Central memory CD8-positive, alpha-beta T cell (primary cell): ENCODE data around the gene FECH.

Experiments used
- ATAC-seq: fragments of 150-1000 bp; cut with Tn5 transposase; replicated peaks from 2 replicates; pipeline ENCODE4 v1.10.0; 2022; ENCODE audit warnings: mild to moderate bottlenecking, moderate FRiP score, moderate number of reproducible peaks; ENCODE audit not compliant: poor library complexity, severe bottlenecking; ENCODE audit errors: extremely low read depth
- DNase-seq, 2 donors: peaks; one replicate each; pipeline ENCODE4 v3.0.0; 2021; ENCODE audit warnings: low spot score in 2 of 2
- H3K27ac Mint-ChIP-seq: one replicate; pipeline ENCODE4 v1.8.0; 2022; ENCODE audit warnings: low read depth, mild to moderate bottlenecking, moderate library complexity, mixed read lengths
- H3K27me3 Mint-ChIP-seq: one replicate; pipeline ENCODE4 v1.8.0; 2022; ENCODE audit warnings: mixed read lengths
- H3K36me3 Mint-ChIP-seq: one replicate; pipeline ENCODE4 v1.8.0; 2022; ENCODE audit warnings: mild to moderate bottlenecking, moderate library complexity, mixed read lengths; ENCODE audit not compliant: insufficient read depth
- H3K4me1 Mint-ChIP-seq: one replicate; pipeline ENCODE4 v1.8.0; 2022; ENCODE audit warnings: mixed read lengths
- H3K4me3 Mint-ChIP-seq: one replicate; pipeline ENCODE4 v1.8.0; 2022; ENCODE audit warnings: mild to moderate bottlenecking, moderate library complexity, mixed read lengths
- H3K9me3 Mint-ChIP-seq: one replicate; pipeline ENCODE4 v1.8.0; 2022; ENCODE audit warnings: mixed read lengths

Gene FECH

DNA sequence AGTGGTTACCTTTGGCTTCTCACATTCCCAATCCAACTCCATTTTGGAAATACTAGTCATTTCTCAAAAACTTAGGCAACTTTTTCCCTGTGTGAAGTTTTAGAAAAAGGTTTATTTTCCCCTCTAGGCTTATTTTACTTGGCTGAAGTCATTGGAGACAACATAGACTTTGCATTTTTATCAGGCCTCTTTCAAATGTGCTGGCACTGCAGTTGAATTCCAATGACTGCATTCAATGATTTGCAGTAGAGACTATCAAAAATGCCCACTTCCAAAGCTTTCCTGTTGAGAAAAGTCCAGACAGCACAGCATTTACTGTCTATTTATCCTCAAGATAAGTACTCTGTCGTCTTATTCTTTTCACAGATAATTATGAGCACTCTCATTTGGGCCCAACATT lies 81.3 kb downstream of the FECH start:
- Mint-ChIP-seq H3K27me3 (peaks cover 56% of the 10 kb centered on the region), H3K27ac (no peak overlapping the region), H3K4me3 (no peak overlapping the region), H3K9me3 (no peaks in the 10 kb centered on the region), H3K4me1 (no peaks in the 10 kb centered on the region), H3K36me3 (no peaks in the 10 kb centered on the region)
- no peak for ATAC-seq
- DNase-seq, result no peak

DNA sequence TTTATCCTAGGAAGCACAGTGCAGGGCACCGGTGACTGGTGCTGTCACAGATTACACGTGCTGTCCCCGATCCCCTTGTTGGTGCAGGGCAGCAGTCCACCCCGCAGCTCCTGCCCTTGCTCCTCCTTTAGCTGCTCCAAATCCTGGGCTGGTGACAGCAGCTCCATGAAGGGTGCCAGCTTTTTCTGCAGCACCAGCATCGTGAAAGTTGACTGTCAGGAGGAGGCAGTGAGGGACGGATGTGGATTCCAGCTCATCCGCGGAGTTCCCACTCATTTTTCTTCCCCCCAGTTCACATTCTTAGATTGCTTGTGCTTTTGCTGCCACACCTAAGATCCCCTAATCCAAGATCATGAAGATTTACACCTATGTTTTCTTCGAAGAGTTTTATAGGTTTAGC lies 83.9 kb downstream of the FECH start:
- no peak for ATAC-seq
- Mint-ChIP-seq H3K4me3 (no peak overlapping the region), H3K36me3 (peaks cover 3% of the 10 kb centered on the region), H3K9me3 (no peaks in the 10 kb centered on the region), H3K27me3 (peaks cover 34% of the 10 kb centered on the region), H3K27ac (no peak overlapping the region), H3K4me1 (no peaks in the 10 kb centered on the region)
- no peak for DNase-seq

GRCh38 chr18:57498682-57499256 lies 87.7 kb downstream of the FECH start:
- no peaks in the 10 kb centered on the region for H3K4me1 Mint-ChIP-seq
- H3K27ac Mint-ChIP-seq, result no peak overlapping the region
- no peaks in the 10 kb centered on the region for H3K9me3 Mint-ChIP-seq
- no peak overlapping the region for H3K4me3 Mint-ChIP-seq
- peaks cover 3% of the 10 kb centered on the region for H3K36me3 Mint-ChIP-seq
- ATAC-seq (no peak), DNase-seq (no peak)
- H3K27me3 Mint-ChIP-seq, result peaks cover 15% of the 10 kb centered on the region
